HPDE6-E6E7 (cell line): ENCODE results near the gene AVL9.
"Not testable (repeated sequence)": the region's sequence is repeated elsewhere in the genome, so short reads cannot be mapped to it uniquely, and the experiment has no call there.

Experiments used
- DNase-seq: peaks from one replicate; pipeline ENCODE4 v3.0.0; 2011; ENCODE audit warnings: missing footprints; ENCODE audit errors: extremely low spot score

AVL9 gene

GRCh38 chr7:32637611-32638010 is 142.3 kb downstream of the AVL9 start:
- DNase-seq: not testable (repeated sequence)
